Esophagus squamous epithelium (tissue), 5 donors: ENCODE results near the gene KCNJ11. TPM values are rescaled to one million over a fixed set of nuclear protein-coding genes. Genes with fewer than 3 reads are reported as not detected.

Source experiments
- DNase-seq: peaks from one replicate; lab custom pipeline; 2025; lab: John Stamatoyannopoulos, UW
- H3K27ac ChIP-seq, 4 donors: fragments of 200-600 bp; sonication (generic); one replicate each; pipeline ENCODE4 v1.5.1; 2016 to 2019; ENCODE audit warnings: mild to moderate bottlenecking in 1 of 4
- H3K27me3 ChIP-seq, 4 donors: fragments of 200-600 bp; sonication (generic); 1 replicate in 3 of 4; 2 replicates in 1 of 4; pipeline versions ENCODE4 v1.5.1 to v1.6.0; 2017 to 2021; ENCODE audit warnings: antibody characterized with exemption in 1 of 4
- H3K36me3 ChIP-seq, 3 donors: fragments of 200-600 bp; sonication (generic); one replicate each; pipeline ENCODE4 v1.5.1; 2016 to 2019
- H3K4me1 ChIP-seq, 3 donors: fragments of 200-600 bp; sonication (generic); one replicate each; pipeline ENCODE4 v1.5.1; 2017 to 2019
- H3K4me3 ChIP-seq, 4 donors: fragments of 200-600 bp; sonication (generic); 1 replicate in 3 of 4; 2 replicates in 1 of 4; pipeline ENCODE4 v1.5.1; 2016 to 2019; ENCODE audit warnings: mild to moderate bottlenecking in 2 of 4, moderate library complexity in 1 of 4
- H3K9me3 ChIP-seq, 3 donors: fragments of 200-600 bp; sonication (generic); one replicate each; pipeline ENCODE4 v1.5.1; 2016 to 2019
- CTCF ChIP-seq, 6 experiments: fragments of 450-650 bp in 4 of 6; fragments of 200-600 bp in 2 of 6; sonication (generic) in 2 of 6; IDR thresholded peaks; one replicate each; pipeline ENCODE4 v1.5.1; 2016 to 2019; ENCODE audit warnings: antibody characterized with exemption in 6 of 6, mild to moderate bottlenecking in 4 of 6, moderate library complexity in 4 of 6
- POLR2A ChIP-seq, 4 donors: fragments of 450-650 bp; IDR thresholded peaks; one replicate each; pipeline ENCODE4 v1.6.1; 2017; ENCODE audit warnings: antibody characterized with exemption in 4 of 4, mild to moderate bottlenecking in 4 of 4, moderate library complexity in 3 of 4
- WGBS, 2 donors: methylation state at CpG; one replicate each; pipeline ENCODE4 v1.1.5; 2018; 5-methylcytosine and 5-hydroxymethylcytosine counted together
- intact Hi-C: fragments of 100-400 bp; cut with DNase I; formaldehyde crosslinking; loops from one replicate; pipeline ENCODE4 v1.15.0; 2022
- total RNA-seq, 4 donors: library from RNA; depleted of rRNA; stranded (reverse); fragments of >200 nt; gene quantifications; one replicate each; pipeline ENCODE4 v1.1.0, GENCODE V29; 2016
- donor health status: DM: yes; HTN: yes; CAD: no.

Gene KCNJ11
- total RNA-seq, result 1 to 10 TPM; 1.0 to 1.6 (median 1.3) TPM

- Histone ChIP-seq H3K36me3 (no peaks in the 10 kb centered on the region), H3K4me3 (peak within 1 kb of the TSS; percentile 43 to 79 (median 56)), H3K4me1 (peaks cover 4 to 28% (median 9%) of the 10 kb centered on the region in 3 donors), H3K27me3 (peaks cover 0 to 27% (median 0%) of the 10 kb centered on the region in 4 donors), H3K27ac (peak within 1 kb of the TSS; percentile 45 to 66 (median 50)), H3K9me3 (no peaks in the 10 kb centered on the region)
- TF ChIP-seq CTCF (IDR thresholded peaks at IDR 0.05), result no peak
- no peak for TF ChIP-seq POLR2A (IDR thresholded peaks at IDR 0.05)
- intact Hi-C loops, result loop anchor here (5.0 kb wide), 1 partner anchor 114 kb away; no protein-coding TSS in a partner anchor
- DNase-seq, result no peak
- WGBS, 2 donors, result 9 to 12% methylated on average over 12 to 14 of the region's 53 CpGs
Measured at GRCh38 chr11:17388609-17389210, at the start of gene KCNJ11. Gene KCNJ11 (minus strand): TSS chr11:17388659. CDS start chr11:17388091, 568 bp downstream.

GRCh38 chr11:17437366-17437765 lies 48.9 kb upstream of the KCNJ11 start:
- no peak for DNase-seq
- Histone ChIP-seq H3K4me3 (no peak overlapping the region), H3K9me3 (no peaks in the 10 kb centered on the region), H3K36me3 (no peaks in the 10 kb centered on the region), H3K4me1 (no peaks in the 10 kb centered on the region), H3K27ac (no peak overlapping the region), H3K27me3 (peaks cover 0 to 37% (median 0%) of the 10 kb centered on the region in 4 donors)
- intact Hi-C loops, result no loop called here
- TF ChIP-seq CTCF (IDR thresholded peaks at IDR 0.05) (no peak), POLR2A (IDR thresholded peaks at IDR 0.05) (no peak)
- WGBS, 2 donors, result 66 to 84% methylated on average over 2 to 3 of the region's 3 CpGs

DNA sequence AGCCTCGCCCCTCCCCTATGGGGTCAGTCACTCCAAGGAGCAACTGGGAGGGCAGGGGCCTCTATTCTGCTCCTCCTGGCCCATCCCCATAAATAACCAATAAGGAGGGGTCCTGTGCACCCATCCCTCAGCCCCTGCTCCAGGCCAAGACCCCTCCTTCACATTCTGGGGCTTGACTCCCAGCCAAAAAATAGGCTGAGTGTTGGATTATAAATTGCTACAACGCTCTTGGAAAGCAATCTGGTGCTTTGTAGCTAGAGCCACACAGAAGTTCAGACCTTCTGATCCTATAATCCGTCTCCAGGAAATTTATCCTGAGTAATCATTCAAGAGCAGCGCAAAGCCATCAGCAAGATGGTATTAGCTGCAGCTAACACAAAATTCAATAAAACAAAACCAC lies 45.6 kb upstream of the KCNJ11 start:
- intact Hi-C loops, result no loop called here
- Histone ChIP-seq H3K27me3 (peaks cover 0 to 7% (median 0%) of the 10 kb centered on the region in 4 donors), H3K36me3 (no peaks in the 10 kb centered on the region), H3K4me3 (no peak overlapping the region), H3K9me3 (no peaks in the 10 kb centered on the region), H3K27ac (no peak overlapping the region), H3K4me1 (peaks cover 0 to 5% (median 0%) of the 10 kb centered on the region in 3 donors)
- TF ChIP-seq POLR2A (IDR thresholded peaks at IDR 0.05) (no peak), CTCF (IDR thresholded peaks at IDR 0.05) (no peak)
- 65 to 70% methylated on average over 3 to 4 of the region's 4 CpGs for WGBS, 2 donors
- DNase-seq, result no peak

DNA sequence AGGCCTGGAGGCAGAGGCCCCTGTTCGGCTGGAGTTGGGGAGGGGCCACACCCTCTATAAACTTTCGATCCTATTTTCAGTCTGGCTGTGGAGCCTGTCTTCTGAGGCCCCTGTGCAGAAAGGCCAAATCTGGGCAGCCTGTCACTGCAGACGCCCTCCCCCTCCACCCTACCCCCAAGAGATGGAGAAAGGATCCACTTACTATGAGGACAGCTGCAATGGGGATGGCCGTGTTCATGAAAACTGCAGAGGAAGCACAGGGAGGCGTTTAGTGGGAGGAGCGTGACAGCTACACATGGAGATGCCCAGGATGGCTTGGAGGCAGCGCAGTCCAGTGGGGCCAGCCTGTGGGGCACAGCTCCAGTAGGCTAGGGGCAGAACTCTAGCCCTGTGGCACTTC lies 43.5 kb upstream of the KCNJ11 start:
- 59 to 67% methylated on average over 3 to 6 of the region's 7 CpGs for WGBS, 2 donors
- TF ChIP-seq POLR2A (IDR thresholded peaks at IDR 0.05) (no peak), CTCF (IDR thresholded peaks at IDR 0.05) (no peak)
- Histone ChIP-seq H3K9me3 (no peaks in the 10 kb centered on the region), H3K4me3 (no peak overlapping the region), H3K27me3 (peaks cover 0 to 10% (median 0%) of the 10 kb centered on the region in 4 donors), H3K4me1 (peaks cover 0 to 5% (median 0%) of the 10 kb centered on the region in 3 donors), H3K36me3 (no peaks in the 10 kb centered on the region), H3K27ac (no peak overlapping the region)
- intact Hi-C loops, result no loop called here
- DNase-seq, result no peak

DNA sequence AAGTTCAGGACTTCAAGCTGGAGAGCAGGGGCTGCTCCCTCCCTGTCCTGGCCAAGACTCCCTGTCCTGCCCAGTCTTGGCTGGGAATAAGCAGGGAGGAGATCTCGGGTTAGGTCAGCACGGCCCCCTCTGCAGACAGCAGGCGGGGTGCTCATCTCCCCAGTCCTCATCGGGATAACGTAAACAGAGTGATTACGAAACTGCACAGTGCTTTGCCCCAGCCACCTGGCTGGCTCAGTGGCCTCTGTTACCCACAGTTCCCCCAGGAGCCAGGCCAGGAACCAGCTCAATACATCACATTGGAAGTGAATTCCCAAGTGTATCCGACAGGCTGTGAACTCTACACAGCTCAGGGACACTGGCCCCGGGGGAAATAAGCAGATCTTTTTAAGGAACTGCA lies 42.7 kb upstream of the KCNJ11 start:
- no peak for TF ChIP-seq POLR2A (IDR thresholded peaks at IDR 0.05)
- no peak for TF ChIP-seq CTCF (IDR thresholded peaks at IDR 0.05)
- no peaks in the 10 kb centered on the region for H3K9me3 ChIP-seq
- H3K4me3 ChIP-seq, result no peak overlapping the region
- H3K36me3 ChIP-seq, result no peaks in the 10 kb centered on the region
- DNase-seq, result no peak
- peaks cover 0 to 5% (median 0%) of the 10 kb centered on the region in 3 donors for H3K4me1 ChIP-seq
- peak overlapping the region in 1 of 4 donors; percentile 5 for H3K27ac ChIP-seq
- 40 to 48% methylated on average over 1 to 2 of the region's 8 CpGs for WGBS, 2 donors
- intact Hi-C loops, result no loop called here
- peaks cover 0 to 12% (median 0%) of the 10 kb centered on the region in 4 donors for H3K27me3 ChIP-seq
